Smooth muscle cell (in vitro differentiated cells): ENCODE measurements around the gene MAGEB5. TPM values are rescaled to one million over a fixed set of nuclear protein-coding genes. Genes with fewer than 3 reads are reported as not detected.

Source experiments
- DNase-seq: peaks from one replicate; lab custom pipeline; 2025; ENCODE audit not compliant: unreplicated experiment; lab: John Stamatoyannopoulos, UW
- H2AFZ ChIP-seq: fragments of 200-600 bp; sonication (generic); 2 replicates; pipeline ENCODE4 v1.6.0; 2016; ENCODE audit warnings: antibody characterized with exemption, low read depth, mild to moderate bottlenecking
- H3F3A ChIP-seq: fragments of 200-600 bp; sonication (generic); 2 replicates; pipeline ENCODE4 v1.6.0; 2017; ENCODE audit warnings: antibody characterized with exemption, low read depth
- H3K27ac ChIP-seq: fragments of 200-600 bp; sonication (generic); 2 replicates; pipeline ENCODE4 v1.5.1; 2016; ENCODE audit warnings: low read depth, mild to moderate bottlenecking
- H3K27me3 ChIP-seq: fragments of 200-600 bp; sonication (generic); 2 replicates; pipeline ENCODE4 v1.6.1; 2016; ENCODE audit warnings: low read depth, mild to moderate bottlenecking
- H3K36me3 ChIP-seq: fragments of 200-600 bp; sonication (generic); 2 replicates; pipeline ENCODE4 v1.5.1; 2016; ENCODE audit warnings: low read depth
- H3K4me1 ChIP-seq: fragments of 200-600 bp; sonication (generic); 2 replicates; pipeline ENCODE4 v1.5.1; 2016; ENCODE audit warnings: low read depth
- H3K4me2 ChIP-seq: fragments of 200-600 bp; sonication (generic); 2 replicates; pipeline ENCODE4 v1.6.0; 2016; ENCODE audit warnings: mild to moderate bottlenecking
- H3K4me3 ChIP-seq: fragments of 200-600 bp; sonication (generic); 2 replicates; pipeline ENCODE4 v1.5.1; 2016; ENCODE audit warnings: mild to moderate bottlenecking
- H3K79me2 ChIP-seq: fragments of 200-600 bp; sonication (generic); 2 replicates; pipeline ENCODE4 v1.6.0; 2016; ENCODE audit warnings: low read depth, mild to moderate bottlenecking
- H3K9ac ChIP-seq: fragments of 200-600 bp; sonication (generic); 2 replicates; pipeline ENCODE4 v1.6.0; 2016; ENCODE audit warnings: low read depth
- H3K9me3 ChIP-seq: fragments of 200-600 bp; sonication (generic); replicated peaks from 2 replicates; pipeline ENCODE4 v1.5.1; 2016; ENCODE audit warnings: low read depth
- H4K20me1 ChIP-seq: fragments of 200-600 bp; sonication (generic); 2 replicates; pipeline ENCODE4 v1.6.0; 2016; ENCODE audit warnings: low read depth
- CTCF ChIP-seq: fragments of 200-600 bp; sonication (generic); IDR thresholded peaks from 2 replicates; pipeline ENCODE4 v1.5.1; 2017; ENCODE audit warnings: borderline replicate concordance, mild to moderate bottlenecking, antibody characterized with exemption; ENCODE audit not compliant: insufficient read depth, poor library complexity, severe bottlenecking
- WGBS: methylation state at CpG from one replicate; pipeline ENCODE4 v1.1.7; 2016; ENCODE audit warnings: low lambda C conversion rate; 5-methylcytosine and 5-hydroxymethylcytosine counted together
- polyA plus RNA-seq: library from polyadenylated mRNA; unstranded; fragments of >200 nt; fragmentation: Nextera tagmentation; extraction: Ambion mirVana; gene quantifications from 2 replicates; pipeline ENCODE4 v1.2.1, GENCODE V29; 2016
- total RNA-seq: library from RNA; depleted of rRNA; stranded (reverse); fragments of >200 nt; gene quantifications from 2 replicates; pipeline ENCODE4 v1.2.3, GENCODE V29; 2014

The MAGEB5 gene
- total and polyA plus RNA-seq, 2 experiments from 2014 or later = not detected

GRCh38 chrX:26208012-26208411 lies 8.0 kb upstream of the MAGEB5 start:
- no peak overlapping the region for H2AFZ ChIP-seq
- H3K27ac ChIP-seq = no peak overlapping the region
- TF ChIP-seq CTCF = no peak
- no peaks in the 10 kb centered on the region for H3K9me3 ChIP-seq
- 66% methylated on average over 3 of the region's 3 CpGs for WGBS
- H3F3A ChIP-seq = no peaks in the 10 kb centered on the region
- no peak for DNase-seq
- H3K4me2 ChIP-seq = no peak overlapping the region
- no peak overlapping the region for H3K9ac ChIP-seq
- no peaks in the 10 kb centered on the region for H3K36me3 ChIP-seq
- no peaks in the 10 kb centered on the region for H4K20me1 ChIP-seq
- no peaks in the 10 kb centered on the region for H3K79me2 ChIP-seq
- no peak overlapping the region for H3K4me3 ChIP-seq
- H3K27me3 ChIP-seq = no peaks in the 10 kb centered on the region
- no peaks in the 10 kb centered on the region for H3K4me1 ChIP-seq

- H3K9me3 ChIP-seq = no peaks in the 10 kb centered on the region
- no peak for TF ChIP-seq CTCF
Observed at GRCh38 chrX:26219351-26219750, 3.4 kb downstream of the MAGEB5 start.

GRCh38 chrX:26234177-26234576 lies 18.2 kb downstream of the MAGEB5 start:
- Histone ChIP-seq H4K20me1 (no peaks in the 10 kb centered on the region), H3K36me3 (no peaks in the 10 kb centered on the region), H3K27ac (no peak overlapping the region), H3F3A (no peaks in the 10 kb centered on the region), H3K4me3 (no peak overlapping the region), H3K9me3 (no peaks in the 10 kb centered on the region), H3K9ac (no peak overlapping the region), H2AFZ (no peak overlapping the region), H3K4me2 (no peak overlapping the region), H3K27me3 (no peaks in the 10 kb centered on the region), H3K79me2 (no peaks in the 10 kb centered on the region), H3K4me1 (no peaks in the 10 kb centered on the region)
- 47% methylated on average over 1 of the region's 1 CpG for WGBS
- no peak for TF ChIP-seq CTCF
- DNase-seq = no peak

More at GRCh38 chrX:26219351-26219750, 3.4 kb downstream of the MAGEB5 start:
- no peaks in the 10 kb centered on the region for H3F3A ChIP-seq
- no peaks in the 10 kb centered on the region for H4K20me1 ChIP-seq
- no peak overlapping the region for H2AFZ ChIP-seq
- 71% methylated on average over 7 of the region's 7 CpGs for WGBS
- H3K4me3 ChIP-seq = no peak overlapping the region
- no peaks in the 10 kb centered on the region for H3K36me3 ChIP-seq
- no peak overlapping the region for H3K27ac ChIP-seq
- no peaks in the 10 kb centered on the region for H3K79me2 ChIP-seq
- no peak overlapping the region for H3K9ac ChIP-seq
- DNase-seq = no peak
- H3K4me1 ChIP-seq = no peaks in the 10 kb centered on the region
- no peak overlapping the region for H3K4me2 ChIP-seq
- no peaks in the 10 kb centered on the region for H3K27me3 ChIP-seq

GRCh38 chrX:26253526-26253925 lies 37.6 kb downstream of the MAGEB5 start:
- Histone ChIP-seq H3K9me3 (no peaks in the 10 kb centered on the region), H3K9ac (no peak overlapping the region), H2AFZ (no peak overlapping the region), H3K4me1 (no peaks in the 10 kb centered on the region), H3K4me2 (no peak overlapping the region), H3F3A (no peaks in the 10 kb centered on the region), H3K27ac (no peak overlapping the region), H4K20me1 (no peaks in the 10 kb centered on the region), H3K79me2 (no peaks in the 10 kb centered on the region), H3K4me3 (no peak overlapping the region), H3K36me3 (no peaks in the 10 kb centered on the region), H3K27me3 (no peaks in the 10 kb centered on the region)
- no peak for DNase-seq
- 64% methylated on average over 3 of the region's 3 CpGs for WGBS
- no peak for TF ChIP-seq CTCF
